ENCODE data around the gene E2F1. TPM values are rescaled to one million over a fixed set of nuclear protein-coding genes. Genes with fewer than 3 reads are reported as not detected.

The E2F1 gene
- total and polyA plus RNA-seq, 2 experiments from 2014 or later, result 12.1 to 42.6 TPM

Other genes with a start within 250 kb of the E2F1 start
- 5.0 and 9.3 TPM in 2 replicates for gene SNTA1, start 242.6 kb downstream of the E2F1 start, total RNA-seq (2014; rRNA removed; shearing (Covaris generic))
- gene SNTA1, start 242.6 kb downstream of the E2F1 start, polyA plus RNA-seq (2016; fragmentation: Nextera tagmentation; extraction: Ambion mirVana), result 3.8 and 4.5 TPM in 2 replicates
- gene CBFA2T2, start 196.3 kb downstream of the E2F1 start, total RNA-seq (2014; rRNA removed; shearing (Covaris generic)), result 14.7 and 15.8 TPM in 2 replicates
- gene CBFA2T2, start 196.3 kb downstream of the E2F1 start, polyA plus RNA-seq (2016; fragmentation: Nextera tagmentation; extraction: Ambion mirVana), result 12.3 and 12.7 TPM in 2 replicates
- gene C20orf144, start 24.1 kb downstream of the E2F1 start, total RNA-seq (2014; rRNA removed; shearing (Covaris generic)), result 0.66 TPM in 1 of 2 replicates, not detected in the other
- 0.10 and 0.26 TPM in 2 replicates for gene C20orf144, start 24.1 kb downstream of the E2F1 start, polyA plus RNA-seq (2016; fragmentation: Nextera tagmentation; extraction: Ambion mirVana)
- 0.08 and 1.9 TPM in 2 replicates for gene ACTL10, start 19.4 kb downstream of the E2F1 start, total RNA-seq (2014; rRNA removed; shearing (Covaris generic))
- gene ACTL10, start 19.4 kb downstream of the E2F1 start, polyA plus RNA-seq (2016; fragmentation: Nextera tagmentation; extraction: Ambion mirVana), result 0.66 and 0.71 TPM in 2 replicates
- gene NECAB3, start 12.0 kb downstream of the E2F1 start, total RNA-seq (2014; rRNA removed; shearing (Covaris generic)), result 28.4 TPM in 2 replicates
- gene NECAB3, start 12.0 kb downstream of the E2F1 start, polyA plus RNA-seq (2016; fragmentation: Nextera tagmentation; extraction: Ambion mirVana), result 8.5 and 13.4 TPM in 2 replicates
- 0.39 and 1.2 TPM in 2 replicates for gene PXMP4, start 33.9 kb upstream of the E2F1 start, total RNA-seq (2014; rRNA removed; shearing (Covaris generic))
- 2.7 and 3.5 TPM in 2 replicates for gene PXMP4, start 33.9 kb upstream of the E2F1 start, polyA plus RNA-seq (2016; fragmentation: Nextera tagmentation; extraction: Ambion mirVana)
- 6.1 and 6.2 TPM in 2 replicates for gene ZNF341, start 45.6 kb upstream of the E2F1 start, total RNA-seq (2014; rRNA removed; shearing (Covaris generic))
- gene ZNF341, start 45.6 kb upstream of the E2F1 start, polyA plus RNA-seq (2016; fragmentation: Nextera tagmentation; extraction: Ambion mirVana), result 3.6 and 4.3 TPM in 2 replicates
- 42.6 and 49.3 TPM in 2 replicates for gene CHMP4B, start 125.0 kb upstream of the E2F1 start, total RNA-seq (2014; rRNA removed; shearing (Covaris generic))
- 14.5 and 15.7 TPM in 2 replicates for gene CHMP4B, start 125.0 kb upstream of the E2F1 start, polyA plus RNA-seq (2016; fragmentation: Nextera tagmentation; extraction: Ambion mirVana)